NCI-H82 treated with DMSO at 0.1 percent for 48 hours (cell line): ENCODE measurements around the gene SRRM4.

Experiments
- DNase-seq: peaks from one replicate; lab custom pipeline; 2025; ENCODE audit not compliant: unreplicated experiment; lab: John Stamatoyannopoulos, UW

The SRRM4 gene

DNA sequence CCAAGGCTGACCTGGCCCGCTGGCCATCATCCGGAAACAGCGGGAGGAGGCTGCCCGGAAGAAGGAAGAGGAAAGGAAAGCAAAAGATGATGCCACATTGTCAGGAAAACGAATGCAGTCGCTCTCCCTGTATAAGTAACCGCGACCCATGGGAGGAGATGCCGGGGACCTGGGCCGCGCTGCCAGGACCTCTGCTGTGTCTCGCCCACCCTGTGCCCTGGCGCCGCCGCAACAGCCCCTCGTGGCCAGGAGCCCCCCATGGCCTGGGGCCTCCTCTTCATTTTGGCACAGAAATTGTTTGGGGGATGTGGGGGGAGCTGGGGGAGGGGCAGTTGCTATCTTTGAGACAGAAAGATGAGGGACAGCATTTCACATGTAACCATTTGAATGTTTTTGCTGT, 213.9 kb downstream of the SRRM4 start:
- no peak for DNase-seq

DNA sequence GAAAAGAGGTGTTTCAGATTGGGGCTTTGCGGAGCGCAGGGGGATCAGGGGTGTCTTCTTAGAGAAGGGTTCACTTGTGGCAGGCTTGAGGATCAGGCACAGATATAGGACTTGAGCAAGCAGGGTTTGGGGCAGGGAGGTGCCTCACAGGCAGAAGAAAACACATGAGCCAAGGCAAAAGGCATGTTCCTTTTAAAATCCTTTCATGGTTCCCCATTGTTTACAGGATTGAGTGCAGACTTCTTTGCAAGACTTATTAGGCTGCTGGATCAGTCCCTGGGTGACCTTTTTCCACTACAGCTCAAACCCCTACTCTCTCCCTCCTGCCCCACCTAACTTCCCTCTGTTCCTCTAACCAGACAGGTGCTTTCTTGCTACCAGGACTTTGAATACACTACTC, 217.1 kb downstream of the SRRM4 start:
- no peak for DNase-seq

DNA sequence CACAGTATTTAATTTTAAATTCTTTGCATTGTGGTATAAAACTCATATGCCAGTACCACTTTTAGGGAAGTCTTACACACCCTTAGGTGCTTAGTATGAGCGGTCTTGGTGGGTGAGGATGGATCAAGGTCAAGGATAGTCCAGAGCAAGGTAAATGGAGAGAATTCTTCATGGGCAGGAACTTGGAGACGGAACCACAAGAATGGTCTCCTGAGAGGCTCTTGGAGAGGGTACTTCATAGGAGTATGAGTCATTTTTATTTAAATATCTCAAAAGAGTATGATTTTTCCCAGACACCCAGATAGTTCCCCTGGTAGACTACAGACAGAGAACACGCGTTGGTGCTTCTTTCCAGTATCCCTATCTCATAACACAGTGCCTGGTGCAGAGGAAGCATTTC, 219.3 kb downstream of the SRRM4 start:
- DNase-seq: no peak

DNA sequence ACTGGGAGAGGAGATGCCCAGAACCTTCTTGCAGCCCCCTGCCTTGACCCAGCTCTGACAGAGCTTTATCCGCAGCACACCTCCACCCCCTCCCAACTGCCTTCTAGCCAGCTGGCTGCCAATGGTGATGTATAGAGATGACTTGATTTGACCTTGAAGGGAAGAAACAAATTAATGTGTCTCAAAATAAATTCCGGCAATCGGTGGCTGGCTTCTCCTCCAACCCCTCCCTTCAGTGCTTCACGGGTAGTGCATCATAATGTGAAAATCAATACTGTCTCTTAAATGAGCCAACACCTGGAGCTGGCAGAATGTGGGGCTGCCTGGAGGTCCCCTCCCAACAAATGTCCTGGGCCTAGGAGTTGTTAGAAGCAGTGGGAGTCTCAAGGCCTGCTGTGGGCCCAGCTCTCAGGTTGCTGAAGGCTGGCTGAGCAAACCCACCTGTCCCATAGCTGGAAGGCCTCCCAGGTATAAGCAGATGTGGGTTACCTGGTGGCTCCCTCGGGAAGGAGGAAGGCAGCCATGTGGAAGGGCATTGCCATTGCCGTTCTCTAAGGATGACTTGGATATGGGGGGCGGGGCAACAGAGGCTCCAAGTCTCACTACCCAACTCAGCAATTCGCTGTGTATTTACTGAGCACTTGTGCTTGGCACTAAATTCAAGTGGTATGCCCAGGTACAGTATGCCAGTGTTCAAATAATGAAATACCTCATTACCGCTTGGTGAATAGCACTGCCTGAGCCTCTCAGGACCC, 220.6 kb downstream of the SRRM4 start:
- DNase-seq: no peak

DNA sequence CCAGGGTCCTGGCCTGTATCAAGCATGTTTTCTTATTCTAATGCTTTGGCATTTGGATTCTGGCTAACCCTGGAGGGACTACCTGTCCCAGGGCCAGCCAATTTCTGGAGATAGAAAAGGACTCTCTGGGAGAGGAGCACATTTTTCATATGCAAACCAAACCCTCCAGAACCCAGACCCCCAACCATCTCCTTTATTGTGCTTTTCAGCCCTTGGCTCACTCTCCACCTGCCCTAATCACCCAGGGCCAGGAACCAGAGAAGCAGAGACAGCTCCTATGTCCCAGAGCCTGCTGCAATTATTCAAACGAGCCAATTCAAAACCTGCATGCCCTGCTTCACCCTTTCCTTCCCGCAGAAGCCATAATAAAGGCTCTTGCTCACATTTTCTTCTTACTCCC, 221.2 kb downstream of the SRRM4 start:
- DNase-seq: no peak

DNA sequence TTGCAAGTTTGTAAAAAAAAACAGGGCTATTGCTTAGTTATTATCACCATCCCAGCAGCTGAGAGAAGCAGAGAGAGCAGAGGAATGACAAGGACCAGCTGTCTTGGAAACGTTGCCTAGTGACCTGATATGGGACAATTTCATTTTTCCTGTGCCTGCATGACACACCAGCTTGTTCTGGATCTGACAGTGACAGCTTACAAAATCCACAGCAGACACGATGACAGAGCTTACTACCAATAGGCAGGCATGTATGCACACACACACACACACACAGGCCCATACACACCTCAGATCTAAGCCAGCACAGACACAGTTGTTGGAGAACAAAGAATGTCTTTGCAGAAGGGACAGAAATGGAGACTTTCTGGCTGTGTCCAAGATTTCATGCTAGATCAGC, 222.8 kb downstream of the SRRM4 start:
- DNase-seq: no peak

DNA sequence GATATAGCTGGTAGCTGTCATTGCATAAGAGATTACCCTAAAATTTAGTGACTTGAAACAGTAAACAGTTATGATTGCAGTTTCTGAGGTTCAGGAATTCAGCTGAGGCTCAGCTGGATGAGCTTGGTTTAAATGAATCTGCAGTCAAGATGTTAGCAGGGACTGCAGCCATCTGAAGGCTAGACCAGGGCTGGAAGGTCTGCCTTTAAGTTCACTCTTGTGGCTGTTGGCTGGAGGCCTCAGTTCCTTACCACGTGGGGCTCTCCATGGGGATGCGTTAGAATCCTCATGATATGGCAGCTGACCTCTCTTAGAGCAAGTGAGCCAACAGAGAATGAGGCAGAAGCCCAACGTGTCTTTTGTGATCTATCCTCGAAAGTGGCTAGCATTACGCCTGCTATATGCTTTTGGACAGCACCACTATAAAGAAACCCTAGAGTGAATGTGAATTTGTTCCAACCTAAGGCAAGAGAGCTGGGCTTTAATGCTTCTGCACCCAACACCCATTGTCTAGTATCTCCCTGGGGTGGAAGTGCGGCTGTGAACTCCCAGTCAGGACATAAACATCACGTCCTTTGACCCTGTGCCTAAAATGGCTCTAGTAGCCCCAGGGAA, 223.4 kb downstream of the SRRM4 start:
- DNase-seq: no peak

DNA sequence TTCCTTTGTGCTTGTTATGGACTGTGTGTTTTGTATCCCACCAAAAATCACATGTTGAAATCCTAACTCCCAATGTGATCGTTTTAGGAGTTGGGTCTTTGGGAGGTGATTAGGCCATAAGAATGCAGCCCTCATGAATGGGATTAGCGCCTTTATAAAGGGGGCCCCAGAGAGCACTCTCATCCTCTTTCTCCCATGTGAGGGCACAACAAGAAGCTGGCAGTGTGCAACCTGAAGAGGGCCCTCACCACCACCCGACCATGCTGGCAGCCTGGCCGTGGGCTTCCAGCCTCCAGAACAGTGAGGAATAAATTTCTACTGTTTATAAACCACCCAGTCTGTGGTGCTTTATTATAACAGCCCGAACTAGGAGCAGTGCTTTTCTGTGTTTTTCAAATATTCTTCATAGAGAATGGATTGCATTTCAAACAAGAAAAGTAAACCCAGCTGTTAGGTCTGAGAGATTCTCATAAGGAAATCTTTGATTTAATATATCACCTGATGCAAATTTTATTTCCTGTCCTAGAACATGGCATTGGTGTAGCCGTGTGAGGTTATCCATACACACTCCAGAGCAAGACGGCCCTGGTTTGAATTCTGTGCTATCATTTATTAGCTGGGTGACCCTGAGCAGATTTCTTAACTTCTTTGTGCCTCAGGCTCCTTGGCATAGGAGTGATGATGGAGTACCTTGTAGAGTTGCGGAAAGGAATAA, 225.2 kb downstream of the SRRM4 start:
- DNase-seq: no peak

DNA sequence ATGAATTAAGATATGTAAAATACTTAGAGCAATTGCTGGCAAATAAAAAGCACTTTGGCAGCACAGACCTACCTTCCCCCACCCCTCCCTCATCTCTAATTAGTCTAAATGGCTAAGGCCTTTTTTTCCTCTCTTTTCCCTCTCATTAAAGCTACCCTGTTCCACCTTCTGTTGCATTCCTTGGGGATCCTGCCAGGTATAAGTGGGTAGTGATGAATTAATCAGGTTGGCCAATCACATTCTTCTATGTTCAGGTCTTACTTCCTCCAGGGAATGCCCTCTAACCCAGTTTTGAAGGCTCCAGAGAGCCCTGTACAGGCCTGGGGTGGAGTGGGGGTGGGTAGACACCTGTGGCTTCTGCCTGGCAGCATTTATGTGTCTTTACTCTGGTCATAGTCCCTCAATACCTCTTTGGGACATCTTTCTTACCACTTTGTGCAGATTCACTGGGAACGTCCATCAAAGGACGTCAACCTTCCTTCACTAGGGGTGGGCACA, 225.8 kb downstream of the SRRM4 start:
- DNase-seq: no peak

DNA sequence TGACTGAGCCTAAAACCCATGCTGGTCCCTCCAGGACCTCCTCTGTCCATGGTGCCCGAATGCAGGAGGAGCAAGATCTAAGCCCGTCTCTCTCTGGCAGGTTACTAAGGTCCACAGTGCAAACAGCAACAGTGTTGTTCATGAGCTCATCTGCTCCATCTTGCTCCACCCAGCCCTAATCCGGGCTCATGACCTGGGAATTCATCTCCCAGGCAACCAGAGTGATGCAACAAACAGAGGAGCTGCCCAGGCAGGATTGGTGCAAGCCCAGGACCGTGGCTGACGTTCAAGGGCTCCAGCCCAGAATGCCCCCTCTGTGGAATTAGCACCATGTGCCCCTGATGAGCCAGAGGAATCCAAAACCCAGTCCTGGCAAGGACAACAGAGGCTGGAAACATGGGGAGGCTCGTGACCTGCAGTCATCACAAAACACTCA, 227.3 kb downstream of the SRRM4 start:
- peak; percentile 52 for DNase-seq

DNA sequence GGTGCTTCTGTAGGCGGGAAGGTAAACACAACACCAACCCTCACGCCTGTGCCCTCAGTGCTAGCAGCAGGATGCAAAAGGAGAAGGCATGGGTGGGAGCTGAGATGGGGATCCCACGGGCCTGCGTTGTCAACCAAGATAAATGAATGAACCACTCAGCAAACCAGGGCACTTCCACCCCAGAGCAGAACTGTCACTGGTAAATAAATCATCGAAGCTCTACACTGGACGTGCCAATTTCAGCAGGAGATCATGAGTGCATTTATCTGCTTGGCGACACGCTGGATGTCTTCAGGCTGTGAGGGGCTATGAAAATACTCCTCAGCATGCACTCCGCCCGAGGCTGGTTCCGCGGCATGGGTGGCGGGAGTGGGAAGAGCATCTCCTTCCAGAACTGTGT, 230.5 kb downstream of the SRRM4 start:
- no peak for DNase-seq
